Right lobe of liver (tissue), 4 donors: ENCODE results near the gene EMX1.

Source experiments
- CTCF ChIP-seq, 4 donors: fragments of 200-600 bp in 3 of 4; fragments of 450-650 bp in 1 of 4; IDR thresholded peaks; one replicate each; pipeline versions ENCODE4 v1.5.1 to v1.8.0; 2016 to 2022; ENCODE audit warnings: antibody characterized with exemption in 4 of 4, mild to moderate bottlenecking in 2 of 4
- POLR2A ChIP-seq: fragments of 450-650 bp; IDR thresholded peaks from one replicate; pipeline ENCODE4 v1.6.1; 2017; ENCODE audit warnings: antibody characterized with exemption, mild to moderate bottlenecking
- donor health status: DM: no; HTN: no; CAD: no.
- donor health status: DM: no; HTN: no; CAD: no.
- donor health status: DM: no; HTN: yes; CAD: no.

- TF ChIP-seq CTCF (IDR thresholded peaks at IDR 0.05) (no peak), POLR2A (no peak)
These were observed 14.9 kb downstream of the EMX1 start for GRCh38 chr2:72932045-72932740.
